ENCODE measurements around the gene ABHD2.

The ABHD2 gene

GRCh38 chr15:89171136-89172072, 83.1 kb downstream of the ABHD2 start:
- peak; percentile 9 for DNase-seq

GRCh38 chr15:89172921-89173320, 84.7 kb downstream of the ABHD2 start:
- no peak for DNase-seq

- peak; percentile 21 for DNase-seq
Observed at GRCh38 chr15:89174476-89174875, 86.2 kb downstream of the ABHD2 start.

GRCh38 chr15:89175617-89176191, 87.4 kb downstream of the ABHD2 start:
- no peak for DNase-seq

GRCh38 chr15:89177116-89177515, 88.9 kb downstream of the ABHD2 start:
- no peak for DNase-seq

GRCh38 chr15:89177633-89178306, 89.5 kb downstream of the ABHD2 start:
- DNase-seq = peak; percentile 40

- no peak for DNase-seq
Observed at GRCh38 chr15:89178307-89178977, 90.2 kb downstream of the ABHD2 start.

- DNase-seq = no peak
Observed at GRCh38 chr15:89179966-89180875, 92.0 kb downstream of the ABHD2 start.

GRCh38 chr15:89184357-89184756, 96.1 kb downstream of the ABHD2 start:
- DNase-seq = peak; percentile 74

- no peak for DNase-seq
Observed at GRCh38 chr15:89184886-89185526, 96.8 kb downstream of the ABHD2 start.

GRCh38 chr15:89186803-89187202, 98.5 kb downstream of the ABHD2 start:
- no peak for DNase-seq

GRCh38 chr15:89187301-89187985, 99.2 kb downstream of the ABHD2 start:
- no peak for DNase-seq

GRCh38 chr15:89187986-89188514, 99.8 kb downstream of the ABHD2 start:
- no peak for DNase-seq

- no peak for DNase-seq
Observed at GRCh38 chr15:89192136-89192535, 103.9 kb downstream of the ABHD2 start.

GRCh38 chr15:89192766-89193165, 104.5 kb downstream of the ABHD2 start:
- DNase-seq = no peak

- no peak for DNase-seq
Observed at GRCh38 chr15:89194608-89195007, 106.4 kb downstream of the ABHD2 start.

- DNase-seq = no peak
Observed at GRCh38 chr15:89195836-89196235, 107.6 kb downstream of the ABHD2 start.

GRCh38 chr15:89196241-89196640, 108.0 kb downstream of the ABHD2 start:
- DNase-seq = no peak

GRCh38 chr15:89196994-89197393, 108.7 kb downstream of the ABHD2 start:
- peak; percentile 24 for DNase-seq

GRCh38 chr15:89197503-89197971, 109.3 kb downstream of the ABHD2 start:
- no peak for DNase-seq

- DNase-seq = no peak
Observed at GRCh38 chr15:89198196-89198595, 109.9 kb downstream of the ABHD2 start.
